OCI-LY3 (cell line): ENCODE measurements around the gene PTTG2.

Experiments used
- EZH2phosphoT487 ChIP-seq: fragments of 200-600 bp; shearing (Covaris generic); IDR thresholded peaks from 2 replicates; pipeline ENCODE4 v1.6.1; 2018; ENCODE audit warnings: antibody characterized with exemption, mixed run types, low read depth
- TF ChIP-seq, protein P1 (sequence below): fragments of 200-600, 300-600 bp; sonication (generic); IDR thresholded peaks from 2 replicates; pipeline ENCODE4 v1.5.1; 2014; ENCODE audit warnings: antibody characterized with exemption, low read length, low read depth

GRCh38 chr4:37918653-37919052 lies 41.5 kb upstream of the PTTG2 start:
- TF ChIP-seq, protein P1, sequence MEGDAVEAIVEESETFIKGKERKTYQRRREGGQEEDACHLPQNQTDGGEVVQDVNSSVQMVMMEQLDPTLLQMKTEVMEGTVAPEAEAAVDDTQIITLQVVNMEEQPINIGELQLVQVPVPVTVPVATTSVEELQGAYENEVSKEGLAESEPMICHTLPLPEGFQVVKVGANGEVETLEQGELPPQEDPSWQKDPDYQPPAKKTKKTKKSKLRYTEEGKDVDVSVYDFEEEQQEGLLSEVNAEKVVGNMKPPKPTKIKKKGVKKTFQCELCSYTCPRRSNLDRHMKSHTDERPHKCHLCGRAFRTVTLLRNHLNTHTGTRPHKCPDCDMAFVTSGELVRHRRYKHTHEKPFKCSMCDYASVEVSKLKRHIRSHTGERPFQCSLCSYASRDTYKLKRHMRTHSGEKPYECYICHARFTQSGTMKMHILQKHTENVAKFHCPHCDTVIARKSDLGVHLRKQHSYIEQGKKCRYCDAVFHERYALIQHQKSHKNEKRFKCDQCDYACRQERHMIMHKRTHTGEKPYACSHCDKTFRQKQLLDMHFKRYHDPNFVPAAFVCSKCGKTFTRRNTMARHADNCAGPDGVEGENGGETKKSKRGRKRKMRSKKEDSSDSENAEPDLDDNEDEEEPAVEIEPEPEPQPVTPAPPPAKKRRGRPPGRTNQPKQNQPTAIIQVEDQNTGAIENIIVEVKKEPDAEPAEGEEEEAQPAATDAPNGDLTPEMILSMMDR, result no peak
- TF ChIP-seq EZH2phosphoT487, result no peak
